PFSK-1 (cell line): ENCODE results near the gene VTCN1.

ENCODE experiments used
- POLR2AphosphoS5 ChIP-seq: IDR thresholded peaks from 2 replicates; pipeline ENCODE4 v1.6.1; 2012; ENCODE audit warnings: low read depth, mild to moderate bottlenecking, control low read depth, low read length, moderate library complexity
- REST ChIP-seq, 2 experiments: IDR thresholded peaks; 2 replicates each; pipeline versions ENCODE4 v1.6.1 to v1.8.0; 2011 to 2012; ENCODE audit warnings: low read depth in 2 of 2, low read length in 2 of 2, control low read depth in 1 of 2, inconsistent platforms in 1 of 2, mild to moderate bottlenecking in 1 of 2, moderate library complexity in 1 of 2; ENCODE audit not compliant: insufficient read depth in 1 of 2
- TAF1 ChIP-seq: IDR thresholded peaks from 2 replicates; pipeline ENCODE4 v1.6.1; 2012; ENCODE audit warnings: low read length, control low read depth, borderline replicate concordance; ENCODE audit not compliant: insufficient read depth

- TF ChIP-seq REST (IDR thresholded peaks at IDR 0.05; ENCODE audit: insufficient read depth in 1 of 2, low read depth in 2 of 2, low read length in 2 of 2) = no peak
- TF ChIP-seq POLR2AphosphoS5 = no peak
- no peak for TF ChIP-seq TAF1
These were observed 43.3 kb downstream of the VTCN1 start for GRCh38 chr1:117167402-117167801.
